Activated naive CD4-positive, alpha-beta T cell (primary cell): ENCODE data around the gene TLE3.

Source experiments
- DNase-seq, 4 experiments: peaks; one replicate each; lab custom pipeline; 2025; lab: John Stamatoyannopoulos, UW

Gene TLE3

DNA sequence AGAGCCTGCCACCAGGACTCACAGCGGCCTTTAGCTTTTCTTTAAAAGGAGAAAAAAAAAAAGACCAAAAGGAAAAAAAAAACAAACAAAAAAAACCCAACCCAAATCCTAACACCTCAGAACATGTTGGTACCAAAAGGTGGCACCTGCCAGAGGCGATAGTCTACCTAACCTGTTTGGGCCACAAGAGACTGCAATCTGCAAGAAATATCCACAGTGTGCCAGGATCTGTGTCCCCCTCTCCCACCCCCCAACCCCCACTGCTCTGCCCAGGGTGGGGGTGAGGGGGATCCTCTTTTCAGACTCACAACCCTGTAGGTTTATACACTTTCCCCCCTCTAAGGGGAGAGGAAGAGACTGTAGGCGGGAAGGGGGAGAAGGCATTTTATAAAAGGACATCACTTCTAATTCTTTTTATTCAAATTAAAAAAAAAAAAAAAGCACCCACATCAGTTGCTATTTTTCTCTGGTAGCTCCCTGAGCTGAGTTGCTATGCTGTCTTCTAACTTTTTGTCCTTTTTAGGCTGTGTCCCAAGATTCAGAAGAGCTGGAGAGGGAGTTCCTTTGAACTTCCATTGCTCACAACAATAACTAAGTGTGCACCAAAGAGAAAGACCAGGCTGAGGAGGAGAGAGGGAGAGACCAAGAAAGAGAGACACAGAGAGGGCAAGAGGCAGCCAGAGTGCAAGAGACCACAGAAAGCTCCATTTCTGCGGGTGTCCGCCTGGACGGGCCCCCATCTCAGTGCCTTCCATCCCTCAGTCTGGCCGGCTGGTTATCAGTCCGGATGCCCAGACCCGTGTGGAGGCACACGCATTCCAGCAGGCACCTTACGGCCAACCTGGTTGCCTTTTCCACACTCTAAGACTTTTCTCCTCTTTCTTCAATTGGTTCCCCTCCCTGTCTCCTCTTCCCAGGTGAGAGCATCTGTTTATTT lies 48.9 kb downstream of the TLE3 start:
- DNase-seq, result no peak

DNA sequence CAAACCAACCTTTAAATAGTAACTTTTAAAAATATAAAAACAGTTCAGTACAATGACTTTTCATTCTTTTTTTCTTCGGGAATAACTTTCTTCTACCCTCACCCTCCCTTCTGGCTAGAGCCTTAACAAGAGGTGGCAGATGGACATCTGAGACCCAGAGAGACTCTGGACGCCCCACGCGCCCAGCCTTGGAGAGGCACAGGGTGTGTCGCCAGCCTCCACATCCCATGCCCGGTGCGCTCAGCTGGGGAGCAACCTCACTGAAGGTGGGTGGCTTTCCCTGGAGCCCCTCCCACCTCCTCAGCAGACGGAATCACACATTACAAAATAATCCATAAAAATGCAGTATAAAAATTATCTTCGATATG lies 49.5 kb downstream of the TLE3 start:
- DNase-seq, result no peak

DNA sequence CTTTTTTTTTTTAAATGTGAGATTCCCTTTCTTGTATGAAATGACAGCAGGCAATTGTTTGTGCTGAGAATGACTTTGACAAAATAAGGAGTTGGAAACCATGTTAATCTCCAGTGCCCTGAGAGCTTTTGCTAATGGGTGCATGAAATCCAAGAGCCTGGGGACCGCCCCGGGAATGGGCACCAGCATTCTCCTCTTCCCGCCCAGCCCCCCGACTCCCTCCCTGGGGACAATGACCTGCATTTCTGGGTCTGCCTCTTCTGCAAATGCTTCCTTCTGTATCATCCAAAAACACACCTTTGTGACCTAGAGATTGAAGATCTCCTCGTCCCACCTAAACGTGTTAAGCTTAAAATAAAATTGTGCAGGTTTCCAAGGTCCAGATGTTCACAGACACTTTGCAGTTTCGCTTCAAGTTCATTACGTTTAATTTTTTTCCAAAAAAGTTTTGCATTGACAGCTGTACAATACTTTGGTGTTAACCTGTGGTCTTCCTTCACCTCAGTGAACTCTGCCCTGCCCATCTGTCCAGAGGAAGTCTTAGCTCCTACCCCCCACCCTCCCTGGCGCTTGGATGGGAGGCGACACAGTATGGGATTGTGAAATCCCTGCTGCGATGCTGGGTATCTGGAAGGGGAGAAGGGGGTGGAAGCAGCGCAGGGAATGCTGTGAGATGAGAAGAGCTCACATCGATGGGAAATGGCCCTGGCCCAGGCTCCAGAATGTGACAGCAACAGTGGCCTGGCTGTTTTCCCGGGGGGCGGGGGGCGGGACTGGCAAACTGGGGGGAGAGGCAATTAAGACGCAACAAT lies 50.1 kb downstream of the TLE3 start:
- DNase-seq, result no peak

DNA sequence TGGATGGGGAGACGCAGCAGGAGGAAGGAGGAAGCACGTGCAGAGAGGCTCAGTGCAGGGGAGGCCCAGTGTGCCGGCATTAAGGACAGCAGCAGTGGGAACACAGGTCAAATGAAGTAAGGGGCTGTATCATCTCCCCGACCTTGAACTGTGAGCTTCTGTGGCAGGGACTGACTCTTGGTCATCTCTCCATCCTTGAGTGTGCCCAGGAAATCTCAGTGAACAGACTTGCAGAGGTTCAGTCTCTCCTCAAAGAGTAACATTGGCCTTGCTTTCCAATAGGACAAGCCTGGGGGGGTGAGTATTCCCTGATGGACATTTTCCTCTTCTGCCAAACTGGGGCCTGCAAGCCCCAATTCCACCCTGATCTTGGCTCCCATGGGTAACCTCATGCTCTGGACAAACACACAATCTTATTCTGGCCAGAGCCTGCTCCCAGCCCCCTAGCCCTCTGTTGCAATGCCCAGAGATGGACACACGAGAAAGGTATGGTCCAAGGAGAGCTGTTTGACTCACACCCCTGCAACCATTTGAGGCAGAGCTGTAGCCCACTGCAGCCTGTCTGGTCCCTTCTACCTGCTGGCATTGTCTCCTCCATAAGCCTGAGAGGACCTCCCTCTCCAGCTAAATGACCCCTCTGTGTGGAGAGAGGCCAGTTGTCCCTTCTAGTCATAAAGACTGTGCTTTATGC lies 50.9 kb downstream of the TLE3 start:
- no peak for DNase-seq

- no peak for DNase-seq
These were observed 52.7 kb downstream of the TLE3 start for GRCh38 chr15:70045045-70045444.

DNA sequence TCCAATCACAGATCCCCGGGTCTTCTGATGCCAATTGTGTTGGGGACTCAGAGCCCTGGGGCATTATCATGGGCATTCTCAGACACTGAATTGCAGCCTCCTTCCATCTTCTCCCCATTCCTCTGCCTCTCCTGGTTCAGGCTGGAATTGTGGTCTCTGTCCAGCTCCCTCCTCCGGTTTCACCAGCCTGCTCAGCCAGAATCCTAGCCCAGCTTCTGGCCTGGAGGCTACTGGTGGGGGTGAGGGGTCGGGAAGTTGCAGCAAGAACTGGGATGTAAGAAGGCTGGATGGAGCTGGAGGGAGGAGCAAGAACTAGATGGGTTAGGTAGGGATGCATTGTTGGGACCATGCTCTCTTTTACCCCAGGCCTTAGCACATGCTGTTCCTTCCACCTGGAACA lies 53.5 kb downstream of the TLE3 start:
- DNase-seq, result no peak

DNA sequence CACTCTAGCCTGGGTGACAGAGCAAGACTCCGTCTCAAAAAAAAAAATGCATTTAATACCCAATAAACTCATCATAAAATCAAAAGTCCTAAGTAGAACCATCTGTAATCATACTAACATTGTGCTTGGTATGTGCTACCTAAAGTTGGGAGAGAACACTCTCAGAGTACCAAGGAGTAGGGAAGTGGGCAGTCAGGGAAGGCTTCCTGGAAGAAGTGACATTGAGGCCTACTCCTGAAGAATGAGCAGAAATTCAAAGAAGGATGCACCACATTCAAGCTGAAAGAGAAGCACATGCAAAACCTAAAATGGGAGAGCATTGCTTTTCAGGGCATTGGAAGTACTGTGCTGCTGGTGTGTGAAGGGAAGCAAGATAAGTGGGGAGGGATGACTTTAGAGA lies 54.1 kb downstream of the TLE3 start:
- no peak for DNase-seq

DNA sequence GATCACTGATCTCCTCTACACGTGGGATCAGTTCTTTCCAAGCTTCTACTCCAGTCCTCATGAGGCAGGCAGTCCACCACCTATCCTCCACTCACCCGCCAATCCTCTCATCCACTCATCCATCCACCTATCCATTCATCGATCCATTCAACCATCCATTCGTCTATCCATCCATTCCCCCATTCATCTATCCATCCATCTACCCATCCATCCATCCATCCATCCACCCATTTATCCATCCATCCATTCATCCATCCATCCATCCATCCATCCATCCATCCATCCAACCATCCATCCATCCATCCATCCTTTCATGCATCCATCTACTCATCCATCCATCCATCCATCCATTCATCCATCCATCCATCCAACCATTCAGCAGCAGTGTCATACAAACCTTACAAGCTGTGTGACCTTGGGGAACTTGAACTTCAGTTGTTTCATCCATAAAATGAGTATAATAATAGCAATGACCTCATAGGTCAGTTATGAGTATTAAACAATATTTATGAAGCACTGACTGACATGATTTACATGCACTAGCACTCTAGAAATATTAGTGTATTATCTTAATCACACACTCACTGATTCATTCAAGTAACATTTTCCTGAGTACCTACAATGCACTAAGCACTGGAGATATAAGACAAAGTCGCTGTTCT lies 55.0 kb downstream of the TLE3 start:
- no peak for DNase-seq

GRCh38 chr15:70039917-70040316 lies 57.8 kb downstream of the TLE3 start:
- DNase-seq, result no peak

- DNase-seq, result no peak
These were observed 58.9 kb downstream of the TLE3 start for GRCh38 chr15:70038730-70039392.

- no peak for DNase-seq
These were observed 60.5 kb downstream of the TLE3 start for GRCh38 chr15:70037292-70037640.

DNA sequence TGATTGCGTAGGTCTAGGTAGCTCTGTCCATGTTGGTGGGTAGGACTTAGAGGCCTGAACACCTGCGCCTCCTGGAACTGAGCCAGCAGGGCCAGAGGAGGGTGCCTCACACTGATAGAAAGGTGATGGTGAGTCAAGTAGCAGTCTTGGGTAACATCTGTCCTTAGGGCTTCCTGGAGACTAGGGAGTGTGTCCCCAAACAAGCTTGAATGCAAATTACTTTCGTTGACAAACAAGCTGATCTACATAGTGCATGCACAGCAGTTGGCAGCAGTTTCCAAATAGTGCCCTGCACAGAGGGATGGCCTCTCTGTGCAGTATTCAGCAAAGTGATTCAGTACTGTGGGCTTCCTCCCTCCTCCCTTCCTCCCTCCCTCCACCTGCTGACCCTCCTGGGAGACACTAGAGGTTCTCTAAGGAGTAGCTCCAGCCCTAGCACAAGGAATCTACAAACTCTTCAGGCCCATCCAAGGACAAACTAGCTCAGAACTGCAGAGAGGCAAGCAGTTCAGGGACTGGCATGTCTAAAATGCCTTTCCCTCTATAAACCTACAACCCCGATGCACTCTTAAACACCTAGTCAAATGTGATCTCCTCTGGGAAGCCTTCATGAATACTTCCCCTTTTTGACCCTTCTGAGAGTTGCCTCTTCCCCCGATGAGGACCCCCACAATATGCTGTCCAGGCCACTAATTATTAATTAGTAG lies 61.0 kb downstream of the TLE3 start:
- no peak for DNase-seq

DNA sequence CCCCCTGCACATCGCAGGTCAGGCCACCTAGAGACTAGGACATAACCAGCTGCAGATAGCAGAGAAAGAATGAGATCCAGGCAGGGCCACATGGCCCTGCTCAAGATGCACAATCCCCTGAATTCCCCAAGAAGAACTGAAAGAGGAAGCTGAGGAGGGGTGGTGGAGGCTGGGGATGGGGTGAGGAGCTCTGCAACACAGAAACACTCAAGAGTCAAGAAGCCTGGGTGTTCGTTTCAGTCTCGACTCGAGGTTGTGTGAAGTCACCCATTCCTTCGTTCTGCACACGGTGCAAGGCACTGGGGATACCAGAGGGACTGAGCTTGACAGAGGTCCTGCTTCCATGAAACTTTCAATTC lies 62.0 kb downstream of the TLE3 start:
- no peak for DNase-seq

DNA sequence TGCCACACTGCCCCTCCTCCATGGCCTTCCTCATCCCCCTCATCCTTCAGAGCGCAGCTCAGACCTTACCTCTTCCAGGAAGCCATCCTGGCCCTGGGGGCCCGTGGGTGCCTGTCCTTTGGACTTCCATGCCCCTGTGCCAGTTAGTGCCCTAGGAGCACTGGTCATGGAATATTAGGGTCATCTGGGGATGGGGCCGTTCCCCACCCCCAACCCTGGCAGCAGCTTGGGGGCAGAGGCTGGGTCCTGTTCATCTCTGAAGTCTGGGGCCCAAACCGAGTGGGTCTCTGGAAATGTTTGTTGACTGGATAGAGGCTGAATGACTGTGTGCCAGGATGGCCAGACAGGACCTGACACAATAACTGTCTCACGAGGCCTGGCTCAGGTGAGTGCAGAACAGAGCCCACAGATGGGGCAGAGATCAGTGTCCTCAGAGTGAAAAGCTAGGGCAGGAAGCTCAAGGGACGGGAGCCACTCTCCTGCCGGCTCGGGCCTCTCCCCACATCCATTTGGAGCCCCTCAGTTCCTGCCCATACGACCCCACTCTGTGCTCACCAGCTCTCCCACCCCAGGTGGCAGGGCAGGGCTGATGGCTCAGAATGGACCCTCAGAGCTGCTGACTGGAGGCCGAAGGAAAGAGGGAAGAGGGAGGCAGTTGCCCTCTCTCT lies 62.5 kb downstream of the TLE3 start:
- no peak for DNase-seq

DNA sequence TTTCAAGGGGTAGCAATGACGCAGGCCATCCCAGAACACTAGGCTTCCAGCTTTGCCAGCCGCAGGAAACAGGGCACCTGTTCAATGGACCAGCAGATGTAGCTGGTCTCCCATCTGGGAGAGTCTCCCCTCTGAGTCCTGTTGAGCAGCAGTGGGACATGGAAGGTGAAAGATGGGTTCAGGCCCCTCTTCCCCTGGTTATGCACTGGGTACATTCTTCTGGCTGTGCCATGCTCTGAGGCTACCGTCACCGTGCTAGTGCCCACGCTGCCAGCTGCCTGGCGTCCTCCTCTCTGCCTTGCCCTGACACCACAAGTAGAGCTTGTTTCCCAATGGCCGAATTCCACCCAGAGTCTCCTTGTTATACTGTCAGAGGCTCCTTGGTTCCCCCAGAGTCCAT lies 63.1 kb downstream of the TLE3 start:
- DNase-seq, result no peak

DNA sequence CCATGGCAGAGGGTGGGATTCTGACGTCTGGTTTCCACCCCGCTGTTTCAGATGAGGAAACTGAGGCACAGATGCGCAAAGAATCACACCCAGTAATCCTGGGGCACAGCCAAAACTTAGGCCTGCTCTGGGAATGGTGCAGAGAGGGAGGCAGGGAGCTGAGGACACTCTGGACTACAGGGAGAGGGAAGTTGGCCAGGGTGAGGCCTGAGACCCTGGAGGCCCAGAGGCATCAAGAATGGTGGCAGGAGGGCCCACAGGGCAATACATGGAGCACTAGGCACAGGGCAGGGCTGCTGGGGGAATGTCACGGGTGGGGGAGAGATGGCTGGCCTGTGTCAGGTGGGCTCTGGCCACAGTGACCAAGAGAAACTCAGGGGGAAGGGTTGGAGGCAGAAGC lies 63.6 kb downstream of the TLE3 start:
- no peak for DNase-seq

DNA sequence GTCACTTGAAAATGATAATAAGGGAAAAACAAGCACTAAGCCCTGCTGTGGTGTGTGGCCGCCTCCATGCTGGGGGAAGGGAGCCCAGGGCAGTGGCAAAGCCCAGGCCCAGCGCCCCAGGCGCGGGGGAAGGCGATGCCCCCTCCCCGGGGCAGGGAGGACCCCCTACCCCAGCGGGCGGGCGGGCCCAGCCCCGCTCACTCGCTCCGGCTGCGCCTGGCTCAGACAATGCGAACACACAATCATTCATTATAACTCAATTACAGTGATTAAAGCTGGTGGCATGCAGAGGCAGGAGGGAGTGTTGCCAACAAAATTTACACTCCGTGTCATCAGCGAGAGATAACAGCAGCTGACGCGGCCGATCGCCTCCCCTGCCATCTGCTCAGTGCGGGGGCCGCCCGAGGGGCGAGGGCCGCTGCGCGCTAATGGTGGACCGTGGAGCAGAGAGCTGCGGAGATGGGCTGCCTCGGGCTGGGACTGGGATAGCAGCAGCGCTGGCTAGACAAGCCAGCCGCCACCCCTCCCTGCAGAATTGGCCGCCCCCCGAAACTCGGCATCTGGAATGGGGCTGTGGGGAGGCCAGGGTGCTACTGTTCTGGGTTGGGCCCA lies 64.1 kb downstream of the TLE3 start:
- DNase-seq, result no peak

DNA sequence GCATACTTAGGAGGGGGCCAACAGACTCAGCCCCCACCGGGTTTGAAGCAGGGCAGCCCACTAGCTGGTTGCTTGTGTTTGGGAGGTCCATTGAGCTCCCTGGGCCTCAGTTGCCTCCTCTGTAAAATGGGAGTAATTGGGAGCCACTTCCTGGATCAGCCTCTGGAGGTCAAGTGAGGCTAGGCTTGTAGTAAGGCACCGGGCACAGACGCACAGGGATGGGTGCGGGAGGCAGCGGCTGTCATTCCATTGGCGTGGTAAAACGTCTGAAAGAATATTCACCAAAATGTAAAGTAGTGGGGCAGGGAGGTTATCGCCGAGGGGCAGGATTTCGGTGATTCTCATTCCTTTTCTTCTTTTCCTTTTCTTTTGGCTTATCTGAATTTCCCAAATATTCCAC lies 64.6 kb downstream of the TLE3 start:
- DNase-seq, result no peak

DNA sequence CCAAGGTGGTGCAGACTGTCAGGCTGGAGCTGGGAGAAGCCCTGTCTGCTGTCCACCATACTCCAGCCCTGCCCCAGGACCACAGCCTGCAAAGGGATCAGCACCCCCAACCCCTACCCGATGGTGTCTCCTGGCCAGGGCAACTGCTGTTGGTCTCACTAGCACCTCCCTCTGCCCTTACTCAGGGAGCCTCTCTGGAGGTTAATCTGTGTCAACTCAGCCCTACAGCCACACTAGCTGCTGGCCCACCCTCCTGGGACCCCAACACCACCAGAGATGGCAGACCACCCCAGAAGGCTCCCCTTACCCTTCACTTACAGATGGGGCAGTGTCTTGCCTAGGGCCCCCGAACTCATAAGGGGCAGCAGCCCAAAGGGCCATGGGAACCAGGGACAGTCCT lies 65.2 kb downstream of the TLE3 start:
- DNase-seq, result no peak

- no peak for DNase-seq
These were observed 66.0 kb downstream of the TLE3 start for GRCh38 chr15:70031713-70032112.
